GM21447 (cell line): Measurements from ENCODE around the gene CCDC85C.

Experiments
- ATAC-seq: cut with Tn5 transposase; IDR thresholded peaks from one replicate; pipeline ENCODE4 v1.9.1; 2021; ENCODE audit not compliant: unreplicated experiment

The CCDC85C gene

GRCh38 chr14:99608591-99608990, 4.6 kb upstream of the CCDC85C start:
- ATAC-seq: no peak

DNA sequence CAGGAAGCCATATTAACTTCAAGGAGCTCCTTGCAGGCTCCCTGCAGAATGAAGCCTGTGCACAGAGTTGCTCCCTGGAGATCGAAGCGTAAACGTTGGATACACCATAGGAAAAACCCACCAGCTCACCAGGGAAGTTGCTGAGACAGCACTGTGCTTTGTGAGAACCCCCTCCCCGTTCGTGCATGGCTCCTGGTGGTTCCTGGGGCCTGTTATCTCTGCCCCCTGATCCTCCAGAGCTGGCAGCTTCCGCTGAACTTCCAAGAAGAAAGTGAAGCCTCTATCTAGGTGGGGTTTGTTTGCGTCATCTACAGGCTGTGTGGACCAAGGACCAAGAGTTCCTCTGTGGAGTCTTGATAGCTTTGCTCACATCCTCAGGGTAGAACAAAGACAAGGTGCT, 2.4 kb upstream of the CCDC85C start:
- ATAC-seq: no peak

- no peak for ATAC-seq
Observed at GRCh38 chr14:99605299-99605961, 1.4 kb upstream of the CCDC85C start.

DNA sequence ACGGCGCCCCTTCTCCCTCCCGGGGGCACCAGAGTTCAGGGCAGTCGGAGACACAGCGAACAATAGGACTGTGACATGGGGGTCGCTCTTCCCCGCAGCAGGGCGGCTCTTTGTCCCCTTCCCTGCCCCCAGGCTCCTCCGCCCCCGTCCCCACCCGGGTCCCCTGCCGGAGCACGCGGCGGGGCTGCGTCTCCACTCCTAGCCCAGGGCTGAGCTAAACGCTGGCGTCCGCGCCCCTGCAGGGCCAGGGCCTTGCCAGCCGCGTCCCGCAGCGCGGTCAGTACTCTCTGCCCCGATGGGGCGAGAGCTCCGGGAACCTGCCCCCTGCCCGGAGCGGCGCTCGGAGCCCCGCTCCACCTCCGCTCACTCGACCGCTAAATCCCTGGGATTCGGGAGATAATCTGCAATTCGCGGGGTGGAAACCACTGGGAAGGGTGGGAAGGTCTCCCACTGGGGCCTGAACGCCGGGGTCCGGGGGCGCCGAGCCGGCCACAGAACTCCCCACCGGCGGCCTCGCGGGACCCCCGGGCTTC, 825 bp upstream of the CCDC85C start:
- peak; percentile 16 for ATAC-seq

- peak; percentile 75 for ATAC-seq
Observed at GRCh38 chr14:99604278-99604765, 315 bp upstream of the CCDC85C start.

DNA sequence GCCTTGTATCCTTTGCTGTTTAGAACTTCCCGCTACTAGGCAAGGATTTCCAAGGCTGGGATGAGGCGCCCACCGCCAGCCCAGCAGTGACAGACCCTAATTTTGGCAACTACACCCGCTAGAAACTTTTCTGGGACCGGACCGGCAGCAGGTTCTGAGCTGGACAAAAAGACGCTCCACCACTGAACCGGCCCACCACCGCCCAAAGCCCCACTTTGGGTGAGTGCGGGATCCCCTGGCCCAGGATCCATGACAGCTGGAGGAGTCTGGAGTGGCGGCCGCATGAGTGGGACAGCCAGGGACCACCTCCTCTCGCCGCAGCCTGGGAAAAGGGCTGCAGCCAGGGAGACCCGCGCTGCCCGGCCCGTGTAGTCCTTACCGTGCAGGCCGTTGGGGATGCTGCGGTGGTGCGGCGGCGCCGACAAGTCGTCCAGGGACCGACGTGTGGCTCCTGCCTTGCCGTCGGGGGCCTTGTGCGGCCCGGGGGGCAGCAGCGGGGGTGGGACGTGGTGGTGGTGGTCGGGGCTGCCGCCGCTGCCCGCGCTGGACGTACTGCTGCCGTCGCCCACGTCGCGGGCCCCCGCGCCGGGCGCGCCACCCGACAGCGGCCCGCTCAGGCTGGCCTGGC, 1.1 kb downstream of the CCDC85C start:
- no peak for ATAC-seq

DNA sequence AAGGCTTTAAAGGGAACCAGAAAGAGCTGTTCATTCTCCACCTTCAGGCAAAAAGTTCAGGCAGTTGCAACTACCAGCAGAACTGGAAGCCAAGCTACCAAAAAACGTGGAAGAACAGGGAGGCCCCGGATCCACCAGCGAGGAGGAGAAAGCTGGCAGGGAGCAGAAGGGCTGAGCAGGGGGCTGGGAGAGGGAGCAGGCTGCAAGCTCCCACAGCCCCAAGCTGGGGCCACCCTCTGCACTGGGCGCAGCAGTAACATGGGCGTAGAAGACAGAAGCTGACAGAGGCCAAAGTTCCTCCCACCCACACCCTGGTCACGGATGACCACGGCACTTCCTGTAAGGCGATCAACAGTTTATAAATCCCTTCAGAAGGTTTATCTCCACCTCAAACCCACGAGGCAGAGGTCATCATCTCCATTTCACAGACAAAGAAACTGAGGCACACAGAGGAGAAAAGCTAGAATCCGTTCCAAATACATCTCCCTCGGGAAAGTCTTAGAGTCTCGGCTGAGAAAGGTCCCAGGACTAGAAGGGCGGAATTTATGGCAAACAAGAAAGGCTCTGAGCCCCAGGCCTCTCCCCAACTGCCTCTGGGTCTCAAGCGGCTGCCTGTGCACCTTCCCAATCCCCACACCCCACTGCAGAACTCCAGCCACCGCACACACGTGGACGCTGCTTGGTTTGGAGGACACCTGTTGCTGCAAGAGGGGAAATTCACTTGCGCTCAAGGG, 1.8 kb downstream of the CCDC85C start:
- ATAC-seq: no peak

GRCh38 chr14:99601361-99601831, 2.6 kb downstream of the CCDC85C start:
- no peak for ATAC-seq

GRCh38 chr14:99600232-99600888, 3.6 kb downstream of the CCDC85C start:
- ATAC-seq: no peak

DNA sequence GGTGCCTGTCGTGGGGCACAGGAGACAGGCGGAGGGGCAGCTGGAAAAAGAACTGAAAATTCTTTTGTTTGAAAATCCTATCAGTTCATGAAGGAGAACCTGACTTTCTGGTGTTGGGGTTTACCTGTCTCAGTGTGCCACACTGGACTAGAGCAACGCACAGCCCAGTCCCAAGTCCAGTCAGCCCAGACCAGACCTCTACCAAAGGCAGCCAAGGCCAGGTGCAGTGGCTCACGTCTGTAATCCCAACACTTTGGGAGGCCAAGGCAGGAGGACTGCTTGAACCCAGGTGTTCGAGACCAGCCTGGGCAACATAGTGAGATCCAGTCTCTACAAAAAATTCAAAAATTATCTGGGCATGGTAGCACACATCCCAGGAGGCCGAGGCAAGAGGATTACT, 4.6 kb downstream of the CCDC85C start:
- ATAC-seq: no peak

GRCh38 chr14:99598774-99599173, 5.2 kb downstream of the CCDC85C start:
- ATAC-seq: no peak

GRCh38 chr14:99597911-99598600, 6.0 kb downstream of the CCDC85C start:
- ATAC-seq: no peak

DNA sequence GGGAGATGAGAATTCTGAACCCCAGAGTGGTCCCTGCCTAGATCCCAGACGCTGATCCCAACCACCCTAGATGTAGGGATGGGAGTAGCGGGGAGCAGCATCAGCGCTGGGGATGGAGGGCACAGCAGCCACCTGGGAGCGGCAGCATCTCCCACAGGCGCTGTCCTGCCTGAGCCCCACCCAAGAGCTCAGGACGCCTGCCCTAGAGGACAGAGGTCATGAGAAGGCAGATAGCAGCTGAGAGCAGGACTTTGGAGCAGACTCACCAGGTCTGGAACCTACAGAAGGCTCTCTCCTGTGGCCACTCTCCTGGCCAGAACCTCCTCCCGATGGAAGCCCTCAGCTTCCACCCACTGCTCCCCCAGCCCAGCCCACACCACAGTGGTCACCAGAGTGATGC, 7.2 kb downstream of the CCDC85C start:
- no peak for ATAC-seq

- ATAC-seq: no peak
Observed at GRCh38 chr14:99596071-99596627, 7.9 kb downstream of the CCDC85C start.

DNA sequence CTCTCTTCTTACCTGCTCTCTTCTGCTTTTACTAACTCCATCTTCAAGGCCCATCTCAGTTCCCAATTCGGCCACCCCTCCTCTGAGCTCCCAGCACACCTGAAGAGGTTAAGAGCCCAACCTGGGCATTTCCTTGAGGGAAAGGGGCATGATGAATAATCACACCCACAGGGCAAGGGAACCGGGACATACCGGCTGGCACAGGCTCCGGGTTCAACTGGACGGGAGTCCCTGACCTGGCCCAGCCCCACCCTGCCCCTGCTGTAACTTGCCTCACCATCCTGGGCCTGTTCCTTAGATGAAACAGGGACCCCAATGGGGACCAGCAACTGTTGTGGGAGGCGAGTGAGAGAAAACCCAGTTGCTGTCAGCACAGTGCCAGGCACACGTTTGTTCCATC, 8.5 kb downstream of the CCDC85C start:
- no peak for ATAC-seq

- ATAC-seq: peak; percentile 94
Observed at GRCh38 chr14:99595034-99595433, 9.0 kb downstream of the CCDC85C start.

DNA sequence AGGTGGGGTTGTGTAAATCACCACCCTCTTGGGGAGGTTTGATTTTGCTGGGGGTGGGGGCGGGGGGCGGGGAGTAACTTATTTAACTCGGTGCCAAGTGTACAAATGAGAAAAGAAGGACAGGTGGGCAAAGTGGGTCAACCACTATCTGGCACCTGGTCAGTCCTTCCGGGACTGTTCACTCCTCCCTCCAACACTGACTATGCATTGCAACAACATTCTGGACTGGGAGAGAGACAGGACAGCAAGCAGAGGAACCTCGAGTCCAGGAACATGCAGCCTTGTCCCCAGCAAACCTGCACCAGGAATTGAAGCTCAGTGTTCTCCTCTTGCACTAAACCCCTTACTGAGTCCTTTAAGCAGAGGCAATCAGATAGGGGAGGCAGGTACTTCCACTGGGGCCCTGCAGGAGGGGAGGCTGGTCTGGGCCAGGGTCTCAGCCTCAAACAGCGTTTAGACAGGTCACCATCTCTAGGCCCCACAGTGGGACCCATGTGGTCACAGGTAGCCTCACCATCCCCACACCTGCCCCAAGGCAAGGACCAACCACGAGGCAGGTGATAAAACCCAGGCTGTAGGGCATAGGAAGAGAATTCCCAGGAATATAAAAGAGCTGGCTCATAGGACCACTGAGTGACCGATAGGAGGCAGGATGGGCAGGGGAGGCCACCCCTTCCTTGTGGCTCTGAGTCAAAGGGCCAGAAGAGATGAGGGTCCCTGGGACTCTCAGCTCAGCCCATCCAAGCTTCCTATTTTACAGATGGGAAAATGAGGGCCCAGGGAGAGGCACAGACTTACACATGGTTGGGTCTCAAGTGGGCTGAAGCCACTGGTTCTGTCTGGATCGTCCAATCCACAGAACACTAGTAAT, 9.8 kb downstream of the CCDC85C start:
- no peak for ATAC-seq

DNA sequence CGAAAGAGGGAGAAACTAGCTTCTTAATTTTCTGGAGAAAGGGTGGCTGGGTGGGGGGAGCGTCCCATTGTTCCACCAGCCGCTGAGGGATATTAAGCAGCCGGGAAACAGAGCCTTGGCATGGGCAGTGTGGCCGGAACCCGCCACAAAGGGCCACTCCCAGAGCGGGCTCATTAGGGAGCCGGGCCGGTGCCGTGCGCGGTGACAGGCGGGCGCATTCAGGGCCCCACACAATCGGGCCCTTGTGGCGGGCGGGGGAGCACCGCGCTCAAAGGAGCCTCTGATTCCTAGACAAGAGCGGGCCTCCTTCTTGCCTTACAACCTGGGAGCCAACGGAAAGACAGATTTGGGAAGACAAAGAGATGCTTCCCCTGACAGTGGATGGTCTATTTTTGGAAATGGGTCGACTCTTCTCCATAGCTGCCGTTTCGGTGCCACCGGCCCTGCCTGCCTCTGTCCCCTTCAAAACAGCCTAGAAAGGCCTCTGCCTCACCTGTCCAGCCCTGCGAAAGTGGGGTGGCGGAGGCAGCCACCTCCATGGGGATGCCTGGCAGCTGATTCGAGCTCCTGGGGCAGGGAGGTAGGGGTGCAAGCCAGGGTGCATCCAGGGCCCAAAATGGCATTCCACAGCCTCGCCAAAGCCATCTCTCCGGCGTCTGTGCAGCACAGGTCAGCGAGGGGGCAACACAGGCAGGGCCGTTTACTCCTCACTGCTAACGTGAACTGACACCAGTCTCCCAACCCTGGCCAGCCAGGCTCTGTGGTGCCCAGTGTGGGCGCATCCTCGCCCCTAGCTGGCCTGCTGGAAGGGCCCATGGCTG, 10.9 kb downstream of the CCDC85C start:
- no peak for ATAC-seq
